GM21723 (cell line): Measurements from ENCODE around the gene CLEC9A.

Source experiments
- ATAC-seq: cut with Tn5 transposase; IDR thresholded peaks from one replicate; pipeline ENCODE4 v1.9.1; 2021; ENCODE audit warnings: mild to moderate bottlenecking, moderate library complexity; ENCODE audit not compliant: unreplicated experiment

Gene CLEC9A

GRCh38 chr12:10065241-10065640 lies 34.8 kb downstream of the CLEC9A start:
- ATAC-seq, result no peak

GRCh38 chr12:10067264-10067663 lies 36.8 kb downstream of the CLEC9A start:
- ATAC-seq, result no peak

- no peak for ATAC-seq
Measured at GRCh38 chr12:10067942-10068341, 37.5 kb downstream of the CLEC9A start.

- no peak for ATAC-seq
Measured at GRCh38 chr12:10068644-10069043, 38.2 kb downstream of the CLEC9A start.

GRCh38 chr12:10069099-10069498 lies 38.6 kb downstream of the CLEC9A start:
- no peak for ATAC-seq

- no peak for ATAC-seq
Measured at GRCh38 chr12:10069976-10070375, 39.5 kb downstream of the CLEC9A start.

- no peak for ATAC-seq
Measured at GRCh38 chr12:10070380-10070779, 39.9 kb downstream of the CLEC9A start.

- ATAC-seq, result no peak
Measured at GRCh38 chr12:10072131-10072530, 41.6 kb downstream of the CLEC9A start.

GRCh38 chr12:10073261-10073660 lies 42.8 kb downstream of the CLEC9A start:
- no peak for ATAC-seq

GRCh38 chr12:10075451-10075850 lies 45.0 kb downstream of the CLEC9A start:
- ATAC-seq, result no peak

- no peak for ATAC-seq
Measured at GRCh38 chr12:10082117-10082874, 51.8 kb downstream of the CLEC9A start.

GRCh38 chr12:10084733-10085132 lies 54.3 kb downstream of the CLEC9A start:
- no peak for ATAC-seq

GRCh38 chr12:10086387-10086786 lies 55.9 kb downstream of the CLEC9A start:
- no peak for ATAC-seq

- ATAC-seq, result no peak
Measured at GRCh38 chr12:10088031-10088430, 57.5 kb downstream of the CLEC9A start.

GRCh38 chr12:10088955-10089900 lies 58.7 kb downstream of the CLEC9A start:
- no peak for ATAC-seq

- no peak for ATAC-seq
Measured at GRCh38 chr12:10094646-10095395, 64.3 kb downstream of the CLEC9A start.

GRCh38 chr12:10095971-10096370 lies 65.5 kb downstream of the CLEC9A start:
- no peak for ATAC-seq

GRCh38 chr12:10097521-10097920 lies 67.0 kb downstream of the CLEC9A start:
- ATAC-seq, result no peak

- ATAC-seq, result no peak
Measured at GRCh38 chr12:10098791-10099190, 68.3 kb downstream of the CLEC9A start, which contains the start of gene CLEC1A. Gene CLEC1A, minus strand, starts transcription at chr12:10098985. Its CDS starts 63 bp downstream, at chr12:10098922.

GRCh38 chr12:10101042-10101579 lies 70.6 kb downstream of the CLEC9A start:
- ATAC-seq, result no peak
